Gastrocnemius medialis (tissue), 4 donors: ENCODE data around the gene ZNF335.

Experiments used
- POLR2A ChIP-seq, 2 donors: fragments of 450-650 bp; IDR thresholded peaks; one replicate each; pipeline ENCODE4 v1.6.1; 2017; ENCODE audit warnings: antibody characterized with exemption in 2 of 2, mild to moderate bottlenecking in 2 of 2, moderate library complexity in 2 of 2
- TF ChIP-seq, protein P1 (sequence below), 5 experiments: fragments of 450-650 bp in 3 of 5; fragments of 200-600 bp in 2 of 5; sonication (generic) in 2 of 5; IDR thresholded peaks in 4 of 5; conservative IDR thresholded peaks in 1 of 5; 1 replicate in 4 of 5; 2 replicates in 1 of 5; pipeline ENCODE4 v1.5.1; 2016 to 2019; ENCODE audit warnings: antibody characterized with exemption in 5 of 5, mild to moderate bottlenecking in 3 of 5, moderate library complexity in 3 of 5

- TF ChIP-seq, protein P1, sequence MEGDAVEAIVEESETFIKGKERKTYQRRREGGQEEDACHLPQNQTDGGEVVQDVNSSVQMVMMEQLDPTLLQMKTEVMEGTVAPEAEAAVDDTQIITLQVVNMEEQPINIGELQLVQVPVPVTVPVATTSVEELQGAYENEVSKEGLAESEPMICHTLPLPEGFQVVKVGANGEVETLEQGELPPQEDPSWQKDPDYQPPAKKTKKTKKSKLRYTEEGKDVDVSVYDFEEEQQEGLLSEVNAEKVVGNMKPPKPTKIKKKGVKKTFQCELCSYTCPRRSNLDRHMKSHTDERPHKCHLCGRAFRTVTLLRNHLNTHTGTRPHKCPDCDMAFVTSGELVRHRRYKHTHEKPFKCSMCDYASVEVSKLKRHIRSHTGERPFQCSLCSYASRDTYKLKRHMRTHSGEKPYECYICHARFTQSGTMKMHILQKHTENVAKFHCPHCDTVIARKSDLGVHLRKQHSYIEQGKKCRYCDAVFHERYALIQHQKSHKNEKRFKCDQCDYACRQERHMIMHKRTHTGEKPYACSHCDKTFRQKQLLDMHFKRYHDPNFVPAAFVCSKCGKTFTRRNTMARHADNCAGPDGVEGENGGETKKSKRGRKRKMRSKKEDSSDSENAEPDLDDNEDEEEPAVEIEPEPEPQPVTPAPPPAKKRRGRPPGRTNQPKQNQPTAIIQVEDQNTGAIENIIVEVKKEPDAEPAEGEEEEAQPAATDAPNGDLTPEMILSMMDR (IDR thresholded peaks at IDR 0.05 in 4 of 5, conservative IDR thresholded peaks at IDR 0.05 in 1 of 5) = no peak
- no peak for TF ChIP-seq POLR2A (IDR thresholded peaks at IDR 0.05)
Measured at GRCh38 chr20:46013322-46013828, 41.4 kb upstream of the ZNF335 start.
